GM21619 (cell line): ENCODE data around the gene ACAA1.

Source experiments
- ATAC-seq: cut with Tn5 transposase; IDR thresholded peaks from one replicate; pipeline ENCODE4 v1.9.1; 2021; ENCODE audit not compliant: unreplicated experiment

ACAA1 gene

GRCh38 chr3:38119821-38120692 is 16.9 kb downstream of the ACAA1 start:
- ATAC-seq = no peak

DNA sequence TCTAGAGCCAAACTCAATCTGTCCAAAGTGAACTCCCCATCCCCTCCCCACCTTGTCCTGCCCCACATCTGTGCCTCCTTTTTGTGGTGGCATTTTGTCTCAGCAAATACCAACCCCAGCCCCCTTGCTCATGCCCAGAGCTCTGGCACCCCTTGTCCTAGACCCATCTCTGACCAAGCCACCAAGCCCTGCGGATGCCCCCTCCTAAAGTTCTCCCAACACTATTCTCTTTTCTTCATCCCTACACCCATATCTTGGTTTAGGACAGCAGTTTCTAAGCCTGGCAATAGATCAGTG is 17.7 kb downstream of the ACAA1 start:
- ATAC-seq = no peak

GRCh38 chr3:38118421-38119247 is 18.3 kb downstream of the ACAA1 start:
- ATAC-seq = no peak

DNA sequence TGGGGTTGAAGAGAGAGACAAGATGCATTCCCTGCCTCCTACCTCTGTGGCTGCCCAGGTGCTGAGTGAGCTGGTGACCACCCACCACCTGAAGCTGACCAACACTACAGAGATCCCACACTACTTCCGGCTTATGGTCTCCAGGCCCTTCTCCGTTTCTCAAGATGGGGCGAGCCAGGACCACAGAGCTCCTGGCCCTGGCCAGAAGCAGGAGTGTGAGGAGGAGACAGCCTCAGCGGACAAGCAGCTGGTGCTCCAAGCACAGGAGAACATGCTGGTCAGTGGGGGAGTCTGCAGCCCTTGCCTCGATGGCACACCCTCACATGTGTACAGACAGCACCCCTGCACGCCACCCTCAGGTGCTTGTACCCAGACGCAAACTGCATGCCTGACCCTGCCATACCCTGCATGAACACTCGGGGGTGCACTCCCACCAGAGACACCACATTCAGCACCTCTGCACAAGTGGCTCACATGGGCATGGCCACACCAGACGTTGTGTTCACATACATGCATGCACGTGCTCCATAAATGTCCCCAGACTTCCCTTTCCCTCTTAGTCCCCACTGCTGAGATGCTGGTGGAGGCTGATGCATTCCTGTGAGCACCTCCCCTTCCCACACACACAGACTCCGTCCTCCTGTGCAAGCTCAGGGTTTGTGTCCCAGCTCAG is 19.0 kb downstream of the ACAA1 start:
- peak; percentile 43 for ATAC-seq

GRCh38 chr3:38117163-38117716 is 19.7 kb downstream of the ACAA1 start:
- no peak for ATAC-seq

DNA sequence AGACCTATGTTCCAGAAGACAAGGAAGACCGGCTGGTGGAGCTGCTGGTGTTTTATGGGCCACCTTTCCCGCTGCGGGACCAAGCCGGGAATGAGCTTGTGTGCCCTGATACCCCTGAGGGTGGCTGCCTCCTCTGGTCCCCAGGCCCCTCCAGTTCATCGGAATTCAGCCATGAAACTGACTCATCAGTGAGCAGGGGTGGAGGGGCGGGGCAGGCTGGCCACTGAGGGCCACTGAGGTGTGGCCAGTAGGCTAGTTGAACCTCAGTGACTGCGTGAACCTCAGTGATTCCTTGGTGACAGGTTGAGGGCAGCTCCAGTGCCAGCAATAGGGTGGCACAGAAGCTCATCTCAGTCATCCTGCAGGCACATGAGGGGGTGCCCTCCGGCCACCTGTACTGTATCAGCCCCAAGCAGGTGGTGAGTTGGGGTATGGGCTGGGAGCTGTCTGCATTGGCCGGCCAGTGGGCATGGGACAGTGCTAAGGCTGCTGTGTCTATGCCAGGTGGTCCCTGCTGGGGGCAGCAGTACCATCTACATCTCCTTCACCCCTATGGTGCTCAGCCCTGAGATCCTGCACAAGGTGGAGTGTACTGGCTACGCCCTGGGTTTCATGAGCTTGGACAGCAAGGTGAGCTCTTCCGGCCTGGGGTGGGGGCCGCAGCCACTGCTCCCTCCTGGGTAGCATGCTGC is 20.3 kb downstream of the ACAA1 start:
- no peak for ATAC-seq

GRCh38 chr3:38115645-38116427 is 21.1 kb downstream of the ACAA1 start:
- ATAC-seq = no peak

- ATAC-seq = no peak
Measured at GRCh38 chr3:38114875-38115644, 21.9 kb downstream of the ACAA1 start.

DNA sequence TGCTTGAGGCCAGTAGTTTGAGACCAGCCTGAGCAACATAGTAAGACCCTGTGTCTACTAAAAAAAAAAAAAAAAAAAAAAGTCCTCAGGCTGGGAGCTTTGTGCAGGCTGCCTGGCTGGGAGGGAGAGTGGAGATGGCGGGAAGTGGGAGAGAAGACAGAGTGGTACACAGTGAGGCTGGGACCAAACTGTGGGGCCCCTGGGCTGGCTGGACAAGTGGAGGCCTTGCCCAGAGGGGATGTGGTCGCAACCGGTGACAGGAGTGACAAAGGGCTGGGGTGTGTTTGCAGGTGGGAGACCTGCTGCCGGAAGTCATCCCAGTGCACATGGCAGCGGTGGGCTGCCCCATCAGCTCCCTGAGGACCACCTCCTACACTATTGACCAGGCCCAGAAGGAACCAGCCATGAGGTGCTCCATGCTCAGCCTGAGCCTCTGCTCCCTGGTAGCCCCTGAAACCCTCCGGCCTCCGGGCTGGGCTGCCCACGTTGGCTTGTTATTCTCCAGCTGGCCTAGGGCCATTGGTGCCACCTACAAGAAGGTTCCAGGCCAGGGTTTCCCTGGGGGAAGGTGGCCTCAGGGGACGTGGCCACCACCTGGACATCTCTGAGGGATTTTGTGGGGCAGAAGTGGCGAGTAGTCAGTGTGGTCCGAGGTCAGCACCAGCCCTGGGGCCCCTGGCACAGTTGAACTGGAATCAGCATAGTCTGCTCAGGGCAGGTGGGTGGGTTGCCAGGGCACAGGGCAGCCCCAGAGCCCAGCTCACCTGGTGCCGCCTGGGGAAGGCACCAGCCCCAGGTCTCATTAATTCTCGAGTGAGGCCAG is 22.7 kb downstream of the ACAA1 start:
- ATAC-seq = no peak

DNA sequence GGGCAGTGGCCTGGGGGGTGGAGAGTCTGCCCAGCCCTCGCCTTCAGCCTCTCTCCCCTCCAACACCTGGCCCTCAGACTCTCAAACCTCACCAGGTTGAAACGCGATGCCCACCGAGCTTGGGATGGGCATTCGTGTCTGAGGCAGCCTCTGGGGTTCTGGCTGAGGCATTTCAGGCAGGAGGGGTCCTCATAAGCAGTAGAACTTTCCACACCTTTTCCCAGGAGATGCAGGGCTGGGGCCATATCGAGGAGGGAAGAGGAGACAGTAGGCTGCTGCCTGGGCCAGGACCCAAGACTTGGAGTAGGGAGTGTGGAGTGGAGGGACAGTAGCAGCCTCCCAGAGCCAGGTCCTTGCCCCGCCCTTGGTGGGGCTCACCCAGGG is 24.6 kb downstream of the ACAA1 start:
- no peak for ATAC-seq

GRCh38 chr3:38111696-38112377 is 25.1 kb downstream of the ACAA1 start:
- ATAC-seq = no peak

GRCh38 chr3:38111201-38111600 is 25.7 kb downstream of the ACAA1 start:
- ATAC-seq = no peak

DNA sequence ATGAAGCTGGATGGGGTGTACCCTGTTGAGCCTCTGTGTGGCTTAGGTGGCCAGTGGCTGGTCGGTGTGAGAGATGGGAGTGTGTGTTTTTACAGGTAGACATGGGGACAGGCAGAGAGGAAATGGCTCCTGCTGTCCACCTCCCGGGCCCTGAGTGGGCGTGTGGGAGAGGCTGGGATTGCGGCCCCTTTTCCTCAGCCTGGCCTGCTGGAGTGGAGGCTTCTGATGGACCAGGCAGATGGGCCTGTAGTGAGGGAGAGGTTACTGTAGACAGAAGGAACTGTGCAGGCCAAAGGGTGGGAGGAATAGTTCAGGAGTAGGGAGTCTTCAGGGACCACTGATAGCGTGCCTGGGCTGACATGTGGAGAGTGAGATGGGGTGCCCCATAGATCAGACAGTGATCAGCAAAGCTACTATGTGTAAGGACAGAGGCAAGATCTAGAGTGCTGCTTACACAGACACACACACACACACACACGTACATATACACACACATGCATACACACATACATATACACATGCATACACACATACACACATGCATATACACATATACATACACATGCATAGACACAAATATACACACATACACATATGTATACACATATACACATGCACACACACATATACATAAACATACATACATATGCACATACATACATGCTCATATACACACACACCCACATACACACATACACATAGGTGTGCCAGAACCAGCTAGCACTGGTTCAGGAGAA is 26.4 kb downstream of the ACAA1 start:
- no peak for ATAC-seq

GRCh38 chr3:38109580-38110313 is 27.2 kb downstream of the ACAA1 start:
- no peak for ATAC-seq

GRCh38 chr3:38108649-38109579 is 28.0 kb downstream of the ACAA1 start:
- no peak for ATAC-seq
